AG09309 (cell line): ENCODE measurements around the gene EYA4.

ENCODE experiments used
- DNase-seq: peaks from one replicate; pipeline ENCODE4 v3.0.0-alpha.2; 2010; ENCODE audit warnings: low read depth
- H3K4me3 ChIP-seq: 2 replicates; pipeline ENCODE4 v1.5.1; 2011; ENCODE audit warnings: mild to moderate bottlenecking, low read depth, low read length, moderate library complexity; ENCODE audit not compliant: control insufficient read depth
- CTCF ChIP-seq: IDR thresholded peaks from 2 replicates; pipeline ENCODE4 v1.5.1; 2011; ENCODE audit warnings: mild to moderate bottlenecking, low read depth, low read length, inconsistent platforms; ENCODE audit not compliant: insufficient read depth, control insufficient read depth; ENCODE audit errors: missing control alignments

Gene EYA4

GRCh38 chr6:133241901-133242636 lies 912 bp downstream of the EYA4 start:
- no peak for DNase-seq
- no peak for TF ChIP-seq CTCF
- H3K4me3 ChIP-seq, result peak overlapping the region; percentile 6; the same call in 1 of the 2 replicates

GRCh38 chr6:133242637-133243585 lies 1.8 kb downstream of the EYA4 start:
- DNase-seq, result no peak
- no peak for TF ChIP-seq CTCF
- peak overlapping the region; percentile 6; the same call in 1 of the 2 replicates for H3K4me3 ChIP-seq

DNA sequence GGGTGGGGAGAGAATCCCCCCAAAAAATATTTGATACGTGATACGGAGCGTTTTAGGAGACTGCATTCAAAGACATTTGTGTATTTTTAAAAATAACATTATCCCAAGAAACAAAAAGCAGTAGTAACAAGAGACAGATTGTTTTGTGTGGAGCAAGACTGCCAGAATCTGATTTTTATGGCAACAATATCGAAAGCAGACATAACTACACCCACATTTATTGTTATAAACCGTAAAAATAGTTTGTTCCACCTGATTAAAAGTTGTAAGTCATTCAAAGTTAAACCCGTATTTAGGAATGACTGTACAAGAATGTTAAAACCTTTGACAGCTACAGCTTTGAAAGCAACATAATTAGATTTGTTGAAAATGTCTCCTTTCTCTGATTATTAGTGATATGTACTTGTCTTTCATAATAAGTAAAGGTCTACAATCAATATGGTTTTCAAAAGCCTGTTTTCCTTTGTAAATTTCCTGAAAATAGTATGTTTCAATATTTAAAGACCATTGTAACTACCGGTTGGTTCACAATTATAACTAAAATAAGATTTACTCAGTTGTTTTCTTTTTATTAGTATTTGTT lies 2.7 kb downstream of the EYA4 start:
- no peak overlapping the region for H3K4me3 ChIP-seq
- DNase-seq, result no peak
- TF ChIP-seq CTCF, result no peak

DNA sequence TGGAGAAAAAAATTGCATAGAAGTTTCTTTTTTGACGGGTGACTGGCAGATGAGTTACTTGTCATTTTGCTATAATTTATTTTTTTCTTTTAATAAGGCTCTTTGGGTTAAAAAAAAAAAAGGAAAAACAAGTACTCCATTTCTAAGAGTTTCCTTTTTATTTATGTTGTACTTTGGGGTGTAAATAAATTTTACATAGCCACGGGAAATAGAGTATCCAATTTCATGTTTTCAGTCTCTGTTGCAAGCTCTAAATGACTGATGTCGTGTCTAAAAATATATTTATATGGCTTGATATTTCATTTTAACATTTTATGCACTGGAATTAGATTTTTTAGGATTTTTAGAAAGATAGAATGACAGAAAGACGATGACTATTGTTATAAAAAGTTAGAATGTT lies 3.4 kb downstream of the EYA4 start:
- DNase-seq, result no peak
- TF ChIP-seq CTCF, result no peak
- H3K4me3 ChIP-seq, result no peak overlapping the region

DNA sequence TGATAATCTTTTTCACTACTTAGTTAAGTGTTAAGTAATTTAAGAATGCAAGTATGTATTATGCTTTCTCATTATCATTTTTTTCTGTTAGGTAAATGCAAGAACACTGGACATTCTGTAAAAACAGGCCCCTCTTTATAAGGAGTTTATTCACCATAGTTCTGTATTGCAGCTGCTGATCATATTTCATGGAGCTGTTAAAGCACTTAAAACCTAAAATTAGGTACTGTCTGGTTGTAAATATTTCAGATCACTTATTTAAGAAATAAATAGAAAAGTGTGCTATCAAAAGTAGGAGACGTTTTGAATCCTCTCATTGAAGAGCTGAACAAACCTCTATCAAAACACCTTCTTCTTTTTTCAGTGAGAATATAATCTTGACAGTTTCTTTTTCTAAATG lies 3.9 kb downstream of the EYA4 start:
- TF ChIP-seq CTCF, result no peak
- no peak for DNase-seq
- H3K4me3 ChIP-seq, result no peak overlapping the region

GRCh38 chr6:133245422-133245903 lies 4.3 kb downstream of the EYA4 start:
- no peak for DNase-seq
- H3K4me3 ChIP-seq, result no peak overlapping the region
- TF ChIP-seq CTCF, result no peak
